Osteoblast (primary cell): ENCODE measurements around the gene MROH2A. TPM values are rescaled to one million over a fixed set of nuclear protein-coding genes. Genes with fewer than 3 reads are reported as not detected.
"Not testable (repeated sequence)": the region's sequence is repeated elsewhere in the genome, so short reads cannot be mapped to it uniquely, and the experiment has no call there.

Source experiments
- DNase-seq: peaks from one replicate; pipeline ENCODE4 v3.0.0; 2011; ENCODE audit warnings: low spot score, mixed read lengths; ENCODE audit not compliant: insufficient read length; ENCODE audit errors: missing footprints
- H2AFZ ChIP-seq: 2 replicates; pipeline ENCODE4 v1.6.0; 2011; ENCODE audit warnings: mild to moderate bottlenecking, low read length
- H3K27ac ChIP-seq: 2 replicates; pipeline ENCODE4 v1.5.1; 2011; ENCODE audit warnings: mild to moderate bottlenecking, low read depth, low read length, moderate library complexity
- H3K27me3 ChIP-seq: 2 replicates; pipeline ENCODE4 v1.6.0; 2012; ENCODE audit warnings: mild to moderate bottlenecking, control low read depth, inconsistent platforms, low read length, moderate library complexity; ENCODE audit not compliant: insufficient read depth
- H3K36me3 ChIP-seq: 2 replicates; pipeline ENCODE4 v1.5.1; 2011; ENCODE audit warnings: mild to moderate bottlenecking, low read length, control low read depth, moderate library complexity; ENCODE audit not compliant: insufficient read depth
- H3K4me1 ChIP-seq: 2 replicates; pipeline ENCODE4 v1.5.1; 2011; ENCODE audit warnings: mild to moderate bottlenecking, low read length, control low read depth, moderate library complexity; ENCODE audit not compliant: insufficient read depth
- H3K4me2 ChIP-seq: 2 replicates; pipeline ENCODE4 v1.6.0; 2011; ENCODE audit warnings: mild to moderate bottlenecking, low read length; ENCODE audit not compliant: insufficient read depth
- H3K4me3 ChIP-seq: fragments of 200-600 bp; sonication (generic); 3 replicates; pipeline ENCODE4 v1.5.1; 2012; ENCODE audit warnings: mild to moderate bottlenecking, low read length, inconsistent platforms; ENCODE audit not compliant: insufficient read depth
- H3K79me2 ChIP-seq: 2 replicates; pipeline ENCODE4 v1.6.0; 2012; ENCODE audit warnings: mild to moderate bottlenecking, low read length, control low read depth, inconsistent platforms; ENCODE audit not compliant: insufficient read depth
- H3K9me3 ChIP-seq: 2 replicates; pipeline ENCODE4 v1.5.1; 2011; ENCODE audit warnings: low read depth, low read length, control low read depth
- H4K20me1 ChIP-seq: 2 replicates; pipeline ENCODE4 v1.6.0; 2012; ENCODE audit warnings: mild to moderate bottlenecking, low read length, control low read depth; ENCODE audit not compliant: insufficient read depth
- total RNA-seq: library from RNA; depleted of rRNA; stranded (reverse); fragments of >200 nt; gene quantifications from 2 replicates; pipeline ENCODE4 v1.2.3, GENCODE V29; 2012
- TF ChIP-seq, protein P1 (sequence below): IDR thresholded peaks from 2 replicates; pipeline ENCODE4 v1.5.1; 2011; ENCODE audit warnings: mild to moderate bottlenecking, low read depth, low read length, moderate library complexity; ENCODE audit errors: extremely low read depth

Gene MROH2A
- total RNA-seq, 1 donor: not detected

DNA sequence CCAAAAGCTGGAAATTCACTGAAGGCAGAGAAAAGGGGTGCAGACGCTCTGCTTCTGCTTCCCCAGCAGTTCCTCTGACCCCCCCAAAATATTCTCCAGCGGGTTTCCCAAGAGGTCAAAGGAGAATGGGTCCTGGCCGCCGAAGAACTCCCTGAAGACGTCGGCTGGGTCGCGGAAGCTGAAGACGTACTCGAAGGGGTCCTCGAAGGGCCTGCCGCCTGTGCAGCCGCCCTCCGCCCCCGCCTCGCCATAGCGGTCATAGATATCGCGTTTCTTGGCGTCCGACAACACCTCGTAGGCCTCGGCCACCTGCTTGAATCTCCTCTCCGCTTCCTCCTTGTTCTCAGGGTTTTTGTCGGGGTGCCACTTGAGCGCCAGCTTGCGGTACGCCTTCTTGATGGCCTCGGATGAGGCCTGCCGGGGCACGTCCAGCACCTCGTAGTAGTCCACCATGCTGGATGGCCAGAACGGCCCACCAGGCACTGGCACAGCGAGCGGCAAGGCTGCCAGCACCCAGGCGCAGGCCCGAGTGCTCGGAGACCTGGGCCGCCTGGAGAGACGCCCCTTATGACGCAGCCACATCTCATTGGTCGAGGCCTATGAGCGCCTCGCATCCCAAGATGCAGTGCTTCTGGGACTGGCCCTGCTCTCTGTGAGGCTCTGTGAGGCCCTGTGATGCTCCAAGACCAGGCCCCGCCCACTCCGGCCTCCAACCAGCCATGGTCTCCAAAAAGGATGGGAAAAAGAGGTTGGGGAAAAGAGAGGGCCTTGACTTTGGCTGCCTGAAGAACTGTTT is 34.5 kb upstream of the MROH2A start:
- Histone ChIP-seq H3K9me3 (no peaks in the 10 kb centered on the region), H3K4me2 (no peak overlapping the region), H3K79me2 (no peaks in the 10 kb centered on the region), H3K4me1 (peaks cover 3% of the 10 kb centered on the region), H4K20me1 (no peaks in the 10 kb centered on the region), H2AFZ (no peak overlapping the region), H3K36me3 (no peaks in the 10 kb centered on the region), H3K27ac (no peak overlapping the region), H3K4me3 (no peak overlapping the region), H3K27me3 (peaks cover 10% of the 10 kb centered on the region)
- TF ChIP-seq, protein P1, sequence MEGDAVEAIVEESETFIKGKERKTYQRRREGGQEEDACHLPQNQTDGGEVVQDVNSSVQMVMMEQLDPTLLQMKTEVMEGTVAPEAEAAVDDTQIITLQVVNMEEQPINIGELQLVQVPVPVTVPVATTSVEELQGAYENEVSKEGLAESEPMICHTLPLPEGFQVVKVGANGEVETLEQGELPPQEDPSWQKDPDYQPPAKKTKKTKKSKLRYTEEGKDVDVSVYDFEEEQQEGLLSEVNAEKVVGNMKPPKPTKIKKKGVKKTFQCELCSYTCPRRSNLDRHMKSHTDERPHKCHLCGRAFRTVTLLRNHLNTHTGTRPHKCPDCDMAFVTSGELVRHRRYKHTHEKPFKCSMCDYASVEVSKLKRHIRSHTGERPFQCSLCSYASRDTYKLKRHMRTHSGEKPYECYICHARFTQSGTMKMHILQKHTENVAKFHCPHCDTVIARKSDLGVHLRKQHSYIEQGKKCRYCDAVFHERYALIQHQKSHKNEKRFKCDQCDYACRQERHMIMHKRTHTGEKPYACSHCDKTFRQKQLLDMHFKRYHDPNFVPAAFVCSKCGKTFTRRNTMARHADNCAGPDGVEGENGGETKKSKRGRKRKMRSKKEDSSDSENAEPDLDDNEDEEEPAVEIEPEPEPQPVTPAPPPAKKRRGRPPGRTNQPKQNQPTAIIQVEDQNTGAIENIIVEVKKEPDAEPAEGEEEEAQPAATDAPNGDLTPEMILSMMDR: no peak
- DNase-seq: no peak

DNA sequence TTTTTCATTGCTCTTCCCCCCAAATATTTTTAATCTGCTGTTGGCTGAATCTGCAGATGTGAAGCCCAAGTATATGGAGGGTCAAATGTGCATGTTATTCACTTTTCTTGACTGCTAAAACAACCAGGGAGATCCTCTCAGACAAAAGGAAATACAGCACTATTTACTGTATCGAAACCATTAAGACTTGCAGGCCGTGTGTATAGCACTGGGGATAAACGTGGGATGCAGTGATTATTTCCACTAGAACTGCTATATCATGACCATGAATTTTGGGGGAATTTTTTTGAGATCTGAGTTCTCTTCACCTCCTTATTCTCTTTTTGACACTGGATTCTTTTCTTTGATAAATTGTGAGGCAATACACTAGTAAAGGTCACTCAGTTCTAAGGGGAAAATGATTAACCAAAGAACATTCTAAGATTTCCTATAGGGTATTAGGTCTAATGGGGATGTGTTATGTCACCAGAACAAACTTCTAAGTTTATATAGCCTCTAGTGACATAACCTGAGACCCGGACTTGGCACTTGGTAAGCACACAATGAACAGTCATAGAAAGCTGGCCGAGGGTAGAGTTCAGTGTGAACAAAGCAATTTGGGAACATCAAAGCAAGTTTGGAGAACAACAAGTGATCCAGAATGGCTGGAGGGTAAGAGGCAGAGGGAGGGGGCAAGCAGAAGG is 32.9 kb upstream of the MROH2A start:
- TF ChIP-seq, protein P1: no peak
- H3K27me3 ChIP-seq: peaks cover 10% of the 10 kb centered on the region
- DNase-seq: no peak
- H3K4me1 ChIP-seq: peaks cover 3% of the 10 kb centered on the region
- no peak overlapping the region for H3K4me2 ChIP-seq
- H3K9me3 ChIP-seq: no peaks in the 10 kb centered on the region
- no peaks in the 10 kb centered on the region for H3K79me2 ChIP-seq
- H3K27ac ChIP-seq: no peak overlapping the region
- no peak overlapping the region for H2AFZ ChIP-seq
- no peaks in the 10 kb centered on the region for H3K36me3 ChIP-seq
- no peaks in the 10 kb centered on the region for H4K20me1 ChIP-seq
- H3K4me3 ChIP-seq: no peak overlapping the region

DNA sequence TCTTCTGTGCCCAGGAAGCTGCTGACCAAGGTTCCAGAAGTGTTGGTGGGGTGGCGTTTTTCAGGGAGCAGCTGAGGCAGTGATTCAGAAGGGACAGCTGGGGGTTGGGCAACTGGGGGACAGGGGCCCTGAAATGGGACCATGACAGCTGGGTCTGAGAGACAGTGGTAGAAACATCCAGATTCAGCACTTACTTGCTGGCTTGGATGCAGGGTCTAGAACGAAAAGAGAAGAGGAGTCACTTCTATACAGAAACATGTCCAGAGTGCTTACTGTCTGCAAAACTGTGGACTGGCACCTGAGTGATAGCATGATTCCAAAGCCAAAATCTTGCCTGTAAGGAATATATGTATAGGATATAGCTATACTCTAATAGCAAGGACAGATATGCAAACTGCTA is 32.3 kb upstream of the MROH2A start:
- H3K9me3 ChIP-seq, H3K4me2 ChIP-seq, H4K20me1 ChIP-seq, H3K4me1 ChIP-seq, H3K79me2 ChIP-seq, H3K27me3 ChIP-seq, DNase-seq, H3K36me3 ChIP-seq, H3K27ac ChIP-seq, H2AFZ ChIP-seq, H3K4me3 ChIP-seq: not testable (repeated sequence)

DNA sequence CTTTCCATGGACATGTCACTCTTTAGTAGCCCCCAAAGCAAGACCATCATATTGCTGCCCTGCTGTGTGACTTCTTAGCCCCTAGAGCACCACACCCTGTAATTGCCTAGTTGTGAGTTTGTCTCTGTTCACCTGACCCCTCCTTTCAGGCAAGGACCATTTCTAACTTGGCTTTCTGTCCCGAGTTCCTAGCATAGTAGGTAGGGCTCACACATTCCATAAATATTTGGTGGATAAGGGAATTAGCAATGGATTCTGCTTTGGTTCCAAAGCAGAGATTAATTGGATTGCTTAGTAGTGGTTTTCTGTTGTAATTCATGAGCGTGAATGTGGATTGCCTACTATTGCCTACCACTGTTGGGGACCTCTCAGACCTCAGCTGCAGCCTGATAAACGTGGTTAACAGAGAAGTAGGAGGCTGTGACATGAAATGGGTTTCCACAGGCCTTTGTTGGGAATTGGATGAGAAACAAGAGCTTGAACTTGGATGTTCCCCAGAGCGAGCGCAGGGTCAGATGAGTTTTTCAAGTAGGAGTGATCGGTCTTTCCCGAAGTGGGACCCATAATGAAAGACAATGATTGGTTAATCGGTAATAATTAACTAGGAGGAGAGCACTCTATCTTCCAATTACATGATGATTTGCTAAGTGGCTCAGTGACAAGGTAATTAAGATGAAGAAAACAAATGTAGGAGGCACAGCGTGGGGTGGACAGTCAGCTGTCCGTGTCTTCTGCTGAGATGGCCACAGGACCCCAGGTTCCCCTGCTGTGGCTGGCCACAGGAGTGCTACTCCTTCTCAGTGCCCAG is 31.5 kb upstream of the MROH2A start:
- Histone ChIP-seq H4K20me1 (no peaks in the 10 kb centered on the region), H3K79me2 (no peaks in the 10 kb centered on the region), H2AFZ (no peak overlapping the region), H3K4me1 (peaks cover 3% of the 10 kb centered on the region), H3K36me3 (no peaks in the 10 kb centered on the region), H3K27ac (no peak overlapping the region), H3K4me2 (no peak overlapping the region), H3K4me3 (no peak overlapping the region), H3K9me3 (peaks cover 3% of the 10 kb centered on the region), H3K27me3 (peaks cover 6% of the 10 kb centered on the region)
- DNase-seq: no peak
- TF ChIP-seq, protein P1: no peak
